HepG2 (cell line): Measurements from ENCODE around the gene DNAJB6. TPM values are rescaled to one million over a fixed set of nuclear protein-coding genes. Genes with fewer than 3 reads are reported as not detected.

Source experiments
- ARID5B ChIP-seq: IDR thresholded peaks from 2 replicates; pipeline ENCODE4 v1.4.0; 2020; ENCODE audit warnings: mild to moderate bottlenecking, missing genetic modification reagents
- CBFB ChIP-seq: sonication (generic); formaldehyde crosslinking; IDR thresholded peaks from 2 replicates; pipeline ENCODE4 v1.4.0; 2020; ENCODE audit warnings: missing genetic modification reagents
- DR1 ChIP-seq: sonication (generic); formaldehyde crosslinking; IDR thresholded peaks from 2 replicates; pipeline ENCODE4 v1.8.0; 2021; ENCODE audit warnings: mild to moderate bottlenecking, missing genetic modification reagents, inconsistent platforms
- ETV5 ChIP-seq: IDR thresholded peaks from 2 replicates; pipeline ENCODE4 v1.6.1; 2018; ENCODE audit warnings: missing biosample characterization, missing genetic modification reagents, inconsistent platforms, borderline replicate concordance
- FOXA3 ChIP-seq: IDR thresholded peaks from 2 replicates; pipeline ENCODE4 v1.6.1; 2016; ENCODE audit warnings: missing genetic modification reagents, missing compliant biosample characterization
- GABPA ChIP-seq, 2 experiments: IDR thresholded peaks; 2 replicates each; pipeline ENCODE4 v1.6.1; 2011 to 2016; ENCODE audit warnings: low read depth in 2 of 2, low read length in 1 of 2, missing biosample characterization in 1 of 2, missing genetic modification characterization in 1 of 2
- GATAD1 ChIP-seq: IDR thresholded peaks from 2 replicates; pipeline ENCODE4 v1.6.1; 2016; ENCODE audit warnings: missing genetic modification reagents, missing compliant biosample characterization
- HES4 ChIP-seq: sonication (generic); formaldehyde crosslinking; IDR thresholded peaks from 2 replicates; pipeline ENCODE4 v1.9.0; 2021; ENCODE audit warnings: mild to moderate bottlenecking, missing genetic modification reagents, borderline replicate concordance
- ISL2 ChIP-seq: sonication (generic); formaldehyde crosslinking; IDR thresholded peaks from 2 replicates; pipeline ENCODE4 v1.5.0; 2020; ENCODE audit warnings: missing genetic modification reagents
- MAZ ChIP-seq, 2 experiments: sonication (generic) in 1 of 2; formaldehyde crosslinking in 1 of 2; IDR thresholded peaks; 2 replicates each; pipeline versions ENCODE4 v1.5.0 to v1.6.1; 2012 to 2020; ENCODE audit warnings: low read depth in 2 of 2, mild to moderate bottlenecking in 2 of 2, borderline replicate concordance in 1 of 2, improper control_type of control experiment in 1 of 2, low read length in 1 of 2, missing genetic modification reagents in 1 of 2, moderate library complexity in 1 of 2
- MED8 ChIP-seq: sonication (generic); formaldehyde crosslinking; IDR thresholded peaks from 2 replicates; pipeline ENCODE4 v1.8.1; 2023; ENCODE audit warnings: mild to moderate bottlenecking, missing genetic modification reagents; ENCODE audit not compliant: insufficient replicate concordance
- ZBTB2 ChIP-seq: sonication (generic); formaldehyde crosslinking; IDR thresholded peaks from 2 replicates; pipeline ENCODE4 v1.8.0; 2022; ENCODE audit warnings: low read depth, missing genetic modification reagents
- ZBTB20 ChIP-seq: sonication (generic); formaldehyde crosslinking; IDR thresholded peaks from 2 replicates; pipeline ENCODE4 v1.8.1; 2023; ENCODE audit warnings: missing genetic modification reagents, low read depth, mild to moderate bottlenecking, borderline replicate concordance
- ZBTB38 ChIP-seq: sonication (generic); formaldehyde crosslinking; IDR thresholded peaks from 2 replicates; pipeline ENCODE4 v1.5.1; 2020; ENCODE audit warnings: mild to moderate bottlenecking, missing genetic modification reagents
- ZNF367 ChIP-seq: sonication (generic); formaldehyde crosslinking; IDR thresholded peaks from 2 replicates; pipeline ENCODE4 v1.4.0; 2020; ENCODE audit warnings: missing genetic modification reagents, borderline replicate concordance
- ZNF570 ChIP-seq: sonication (generic); formaldehyde crosslinking; IDR thresholded peaks from 2 replicates; pipeline ENCODE4 v1.4.0; 2020; ENCODE audit warnings: mild to moderate bottlenecking, missing genetic modification reagents, borderline replicate concordance
- ZNF75D ChIP-seq: sonication (generic); formaldehyde crosslinking; IDR thresholded peaks from 2 replicates; pipeline ENCODE4 v1.8.1; 2023; ENCODE audit warnings: missing genetic modification reagents, mild to moderate bottlenecking, borderline replicate concordance
- polyA plus RNA-seq, 8 experiments: library from polyadenylated mRNA; depleted of rRNA in 3 of 8; stranded (reverse) in 7 of 8; unstranded in 1 of 8; fragments of >200 nt; fragmentation: Illumina TruSeq in 4 of 8; extraction: Trizol in 4 of 8; gene quantifications; 2 replicates each; pipeline versions ENCODE4 v1.2.1 to v1.2.3, GENCODE V29; 2011 to 2016; ENCODE audit warnings: low read depth in 4 of 8, missing spikeins in 1 of 8, mixed read lengths in 1 of 8; ENCODE audit not compliant: insufficient read depth in 1 of 8
- total RNA-seq, 5 experiments: library from RNA; depleted of rRNA; stranded (reverse); fragments of >200 nt; fragmentation: Illumina TruSeq; extraction: Trizol; gene quantifications; 2 replicates each; pipeline ENCODE4 v1.2.3, GENCODE V29; 2016; ENCODE audit warnings: low read depth in 1 of 5
- TF ChIP-seq, protein P1 (sequence below): sonication (generic); formaldehyde crosslinking; IDR thresholded peaks from 2 replicates; pipeline ENCODE4 v1.4.0; 2020; ENCODE audit warnings: missing genetic modification reagents, borderline replicate concordance
- TF ChIP-seq, protein P2 (sequence below): IDR thresholded peaks from 2 replicates; pipeline ENCODE4 v1.6.1; 2016; ENCODE audit warnings: mild to moderate bottlenecking

DNAJB6 gene
- total and polyA plus RNA-seq, 2 of the 13 experiments (the other 11 are each of a cell fraction or from before 2014, with no cell fraction given), result 29.9 to 53.9 TPM

- TF ChIP-seq, protein P1, sequence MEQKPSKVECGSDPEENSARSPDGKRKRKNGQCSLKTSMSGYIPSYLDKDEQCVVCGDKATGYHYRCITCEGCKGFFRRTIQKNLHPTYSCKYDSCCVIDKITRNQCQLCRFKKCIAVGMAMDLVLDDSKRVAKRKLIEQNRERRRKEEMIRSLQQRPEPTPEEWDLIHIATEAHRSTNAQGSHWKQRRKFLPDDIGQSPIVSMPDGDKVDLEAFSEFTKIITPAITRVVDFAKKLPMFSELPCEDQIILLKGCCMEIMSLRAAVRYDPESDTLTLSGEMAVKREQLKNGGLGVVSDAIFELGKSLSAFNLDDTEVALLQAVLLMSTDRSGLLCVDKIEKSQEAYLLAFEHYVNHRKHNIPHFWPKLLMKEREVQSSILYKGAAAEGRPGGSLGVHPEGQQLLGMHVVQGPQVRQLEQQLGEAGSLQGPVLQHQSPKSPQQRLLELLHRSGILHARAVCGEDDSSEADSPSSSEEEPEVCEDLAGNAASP (CRISPR knock-in tag), result peak; percentile 49; the same call in 1 of the 2 replicates
- TF ChIP-seq, protein P2, sequence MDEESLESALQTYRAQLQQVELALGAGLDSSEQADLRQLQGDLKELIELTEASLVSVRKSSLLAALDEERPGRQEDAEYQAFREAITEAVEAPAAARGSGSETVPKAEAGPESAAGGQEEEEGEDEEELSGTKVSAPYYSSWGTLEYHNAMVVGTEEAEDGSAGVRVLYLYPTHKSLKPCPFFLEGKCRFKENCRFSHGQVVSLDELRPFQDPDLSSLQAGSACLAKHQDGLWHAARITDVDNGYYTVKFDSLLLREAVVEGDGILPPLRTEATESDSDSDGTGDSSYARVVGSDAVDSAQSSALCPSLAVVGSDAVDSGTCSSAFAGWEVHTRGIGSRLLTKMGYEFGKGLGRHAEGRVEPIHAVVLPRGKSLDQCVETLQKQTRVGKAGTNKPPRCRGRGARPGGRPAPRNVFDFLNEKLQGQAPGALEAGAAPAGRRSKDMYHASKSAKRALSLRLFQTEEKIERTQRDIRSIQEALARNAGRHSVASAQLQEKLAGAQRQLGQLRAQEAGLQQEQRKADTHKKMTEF (CRISPR knock-in tag), result peak; percentile 71; the same call in 1 of the 2 replicates
- TF ChIP-seq MED8 (CRISPR knock-in tag) (no peak), GATAD1 (CRISPR knock-in tag) (peak; percentile 90), ETV5 (peak; percentile 60; the same call in 1 of the 2 replicates), ZNF570 (no peak), FOXA3 (CRISPR knock-in tag) (peak; percentile 50), ZBTB20 (CRISPR knock-in tag) (peak; percentile 59; the same call in 1 of the 2 replicates), HES4 (CRISPR knock-in tag) (peak; percentile 57; the same call in 1 of the 2 replicates), GABPA (IDR thresholded peaks at IDR 0.05; ENCODE audit: low read depth, low read length) (peak; percentile 90), GABPA (CRISPR knock-in tag; IDR thresholded peaks at IDR 0.05; ENCODE audit: low read depth) (peak; percentile 91), ARID5B (CRISPR knock-in tag) (peak; percentile 29; the same call in 1 of the 2 replicates), CBFB (peak; percentile 75), ZBTB2 (CRISPR knock-in tag) (peak; percentile 88), ZBTB38 (CRISPR knock-in tag) (peak; percentile 84), ZNF367 (no peak), ISL2 (CRISPR knock-in tag) (peak; percentile 67), DR1 (0 out of 2 replicates have a peak, but pooled peaks have one; percentile 32), MAZ (IDR thresholded peaks at IDR 0.05; ENCODE audit: borderline replicate concordance, low read depth, low read length) (0 out of 2 replicates have a peak, but pooled peaks have one; percentile 28), MAZ (CRISPR knock-in tag; IDR thresholded peaks at IDR 0.05; ENCODE audit: low read depth) (peak; percentile 86), ZNF75D (CRISPR knock-in tag) (no peak)
These were observed at the start of gene DNAJB6 (continued) for GRCh38 chr7:157336383-157337315.
